GM18868 (cell line): Measurements from ENCODE around the gene TFF3.

Experiments
- ATAC-seq: cut with Tn5 transposase; IDR thresholded peaks from one replicate; pipeline ENCODE4 v1.9.1; 2021; ENCODE audit warnings: mild to moderate bottlenecking, moderate library complexity; ENCODE audit not compliant: unreplicated experiment

TFF3 gene

GRCh38 chr21:42347601-42348327 is 32.6 kb upstream of the TFF3 start:
- ATAC-seq: no peak

GRCh38 chr21:42346866-42347600 is 31.8 kb upstream of the TFF3 start:
- ATAC-seq: no peak

GRCh38 chr21:42346441-42346840 is 31.2 kb upstream of the TFF3 start:
- no peak for ATAC-seq

- ATAC-seq: no peak
Measured at GRCh38 chr21:42344631-42345030, 29.4 kb upstream of the TFF3 start.

- no peak for ATAC-seq
Measured at GRCh38 chr21:42343963-42344510, 28.8 kb upstream of the TFF3 start.

GRCh38 chr21:42343556-42343955 is 28.3 kb upstream of the TFF3 start:
- ATAC-seq: no peak

GRCh38 chr21:42343101-42343500 is 27.9 kb upstream of the TFF3 start:
- no peak for ATAC-seq

GRCh38 chr21:42341776-42342542 is 26.8 kb upstream of the TFF3 start:
- ATAC-seq: no peak

GRCh38 chr21:42340187-42341050 is 25.2 kb upstream of the TFF3 start:
- no peak for ATAC-seq

- no peak for ATAC-seq
Measured at GRCh38 chr21:42338729-42339715, 23.8 kb upstream of the TFF3 start.

- ATAC-seq: no peak
Measured at GRCh38 chr21:42337830-42338728, 22.9 kb upstream of the TFF3 start.

GRCh38 chr21:42337276-42337675 is 22.1 kb upstream of the TFF3 start:
- no peak for ATAC-seq

- ATAC-seq: no peak
Measured at GRCh38 chr21:42336054-42336453, 20.8 kb upstream of the TFF3 start.

- ATAC-seq: no peak
Measured at GRCh38 chr21:42332557-42333317, 17.5 kb upstream of the TFF3 start.

- ATAC-seq: no peak
Measured at GRCh38 chr21:42331660-42332059, 16.5 kb upstream of the TFF3 start.

- ATAC-seq: no peak
Measured at GRCh38 chr21:42330380-42331371, 15.5 kb upstream of the TFF3 start.
